Caco-2 (cell line): Measurements from ENCODE around the gene RHCG. TPM values are rescaled to one million over a fixed set of nuclear protein-coding genes. Genes with fewer than 3 reads are reported as not detected.

Experiments used
- BruUV-seq: library from RNA; stranded (reverse); fragments of 400-500 nt; replicated peaks from 2 replicates; lab custom pipeline; 2021; lab: Mats Ljungman, UMichigan
- CTCF ChIA-PET: fragments of 300-600 bp; sonication (Branson Sonifier 250); formaldehyde crosslinking; loops from one replicate; lab custom pipeline; 2022; ENCODE audit warnings: antibody characterized with exemption; lab: Charles Lee
- POLR2A ChIA-PET: fragments of 300-600 bp; sonication (Branson Sonifier 250); formaldehyde crosslinking; loops from one replicate; lab custom pipeline; 2022; ENCODE audit warnings: antibody characterized with exemption; lab: Charles Lee
- DNase-seq, 2 experiments: peaks; one replicate each; pipeline versions ENCODE4 v3.0.0 to v3.0.0-alpha.2; 2020 to 2022
- H3K27me3 ChIP-seq: replicated peaks from 2 replicates; pipeline ENCODE4 v1.6.0; 2011; ENCODE audit warnings: low read length; ENCODE audit not compliant: control insufficient read depth, insufficient read depth
- H3K36me3 ChIP-seq: 2 replicates; pipeline ENCODE4 v1.5.1; 2011; ENCODE audit warnings: low read length; ENCODE audit not compliant: control insufficient read depth, insufficient read depth
- H3K4me1 ChIP-seq: fragments of 250-450 bp; sonication (Bioruptor Pico); 2 replicates; pipeline ENCODE4 v1.5.1; 2020; ENCODE audit warnings: mild to moderate bottlenecking
- H3K4me3 ChIP-seq: 2 replicates; pipeline ENCODE4 v1.5.1; 2011; ENCODE audit warnings: low read depth, mild to moderate bottlenecking, control low read depth, low read length
- H3K9me3 ChIP-seq: fragments of 250-450 bp; sonication (Bioruptor Pico); 2 replicates; pipeline ENCODE4 v1.5.1; 2020; ENCODE audit warnings: mild to moderate bottlenecking, moderate library complexity
- H3K27ac Mint-ChIP-seq: one replicate; pipeline ENCODE4 v1.8.0; 2022; ENCODE audit warnings: mixed read lengths; ENCODE audit not compliant: unreplicated experiment
- H3K27me3 Mint-ChIP-seq: one replicate; pipeline ENCODE4 v1.8.0; 2022; ENCODE audit warnings: mixed read lengths; ENCODE audit not compliant: insufficient read depth, unreplicated experiment
- H3K36me3 Mint-ChIP-seq: one replicate; pipeline ENCODE4 v1.8.0; 2022; ENCODE audit warnings: mild to moderate bottlenecking, mixed read lengths; ENCODE audit not compliant: insufficient read depth, unreplicated experiment
- H3K4me1 Mint-ChIP-seq: one replicate; pipeline ENCODE4 v1.8.0; 2022; ENCODE audit warnings: low read depth, mixed read lengths; ENCODE audit not compliant: unreplicated experiment
- H3K4me3 Mint-ChIP-seq: one replicate; pipeline ENCODE4 v1.8.0; 2022; ENCODE audit warnings: mild to moderate bottlenecking, moderate library complexity, mixed read lengths; ENCODE audit not compliant: unreplicated experiment
- H3K9me3 Mint-ChIP-seq: one replicate; pipeline ENCODE4 v1.8.0; 2022; ENCODE audit warnings: mixed read lengths; ENCODE audit not compliant: unreplicated experiment
- CTCF ChIP-seq, 2 experiments: fragments of 200-600 bp in 1 of 2; IDR thresholded peaks; 1 replicate in 1 of 2; 2 replicates in 1 of 2; pipeline versions ENCODE4 v1.5.1 to v1.8.0; 2011 to 2022; ENCODE audit warnings: antibody characterized with exemption in 1 of 2, control low read depth in 1 of 2, inconsistent platforms in 1 of 2, low read depth in 1 of 2, low read length in 1 of 2, mild to moderate bottlenecking in 1 of 2, moderate library complexity in 1 of 2; ENCODE audit not compliant: insufficient read depth in 1 of 2, severe bottlenecking in 1 of 2, unreplicated experiment in 1 of 2
- intact Hi-C: fragments of 100-400 bp; cut with micrococcal nuclease; formaldehyde crosslinking; loops from one replicate; pipeline ENCODE4 v1.10.0; 2022; ENCODE audit not compliant: unreplicated experiment
- total RNA-seq: library from RNA; stranded (reverse); gene quantifications from 2 replicates; pipeline ENCODE4 v1.2.3, GENCODE V29; 2022

Gene RHCG
- total RNA-seq, 1 experiment from 2014 or later, result not detected

DNA sequence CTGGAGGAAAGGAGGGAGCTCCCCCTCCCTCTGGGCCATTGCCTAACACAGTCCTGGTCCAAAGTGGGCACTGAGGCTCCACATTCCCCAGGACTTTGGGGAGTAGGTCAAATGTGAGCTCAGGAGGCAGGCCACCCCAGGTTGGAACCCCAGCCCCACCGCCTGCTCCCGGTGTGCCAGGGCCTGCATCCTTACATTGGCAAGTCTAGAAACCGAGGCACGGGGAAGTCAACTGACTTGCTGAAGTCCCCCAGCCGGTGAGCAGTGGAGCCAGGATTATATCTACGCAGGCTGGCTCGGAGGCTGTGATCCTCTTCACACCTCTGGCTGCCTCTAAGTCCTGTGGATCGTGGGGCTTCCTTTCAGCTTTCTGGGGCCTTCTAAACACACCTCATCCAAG, 48.7 kb downstream of the RHCG start:
- Histone ChIP-seq H3K4me3 (no peak overlapping the region), H3K9me3 (no peaks in the 10 kb centered on the region), H3K27me3 (no peaks in the 10 kb centered on the region), H3K36me3 (no peaks in the 10 kb centered on the region), H3K4me1 (no peaks in the 10 kb centered on the region)
- no peak for TF ChIP-seq CTCF (IDR thresholded peaks at IDR 0.05; ENCODE audit: insufficient read depth in 1 of 2, low read depth in 1 of 2, low read length in 1 of 2, severe bottlenecking in 1 of 2, unreplicated experiment in 1 of 2)
- CTCF ChIA-PET, result interaction anchor here (0.7 kb wide), 1 partner anchor 24 kb away, joined by 3 read pairs; no protein-coding TSS in a partner anchor
- Mint-ChIP-seq H3K36me3 (no peaks in the 10 kb centered on the region), H3K27me3 (peaks cover 3% of the 10 kb centered on the region), H3K27ac (no peak overlapping the region), H3K4me1 (peaks cover 9% of the 10 kb centered on the region), H3K9me3 (no peaks in the 10 kb centered on the region), H3K4me3 (no peak overlapping the region)
- intact Hi-C loops, result no loop called here
- POLR2A ChIA-PET, result no interaction called here
- DNase-seq, result no peak
- BruUV-seq, result no TSS peak

DNA sequence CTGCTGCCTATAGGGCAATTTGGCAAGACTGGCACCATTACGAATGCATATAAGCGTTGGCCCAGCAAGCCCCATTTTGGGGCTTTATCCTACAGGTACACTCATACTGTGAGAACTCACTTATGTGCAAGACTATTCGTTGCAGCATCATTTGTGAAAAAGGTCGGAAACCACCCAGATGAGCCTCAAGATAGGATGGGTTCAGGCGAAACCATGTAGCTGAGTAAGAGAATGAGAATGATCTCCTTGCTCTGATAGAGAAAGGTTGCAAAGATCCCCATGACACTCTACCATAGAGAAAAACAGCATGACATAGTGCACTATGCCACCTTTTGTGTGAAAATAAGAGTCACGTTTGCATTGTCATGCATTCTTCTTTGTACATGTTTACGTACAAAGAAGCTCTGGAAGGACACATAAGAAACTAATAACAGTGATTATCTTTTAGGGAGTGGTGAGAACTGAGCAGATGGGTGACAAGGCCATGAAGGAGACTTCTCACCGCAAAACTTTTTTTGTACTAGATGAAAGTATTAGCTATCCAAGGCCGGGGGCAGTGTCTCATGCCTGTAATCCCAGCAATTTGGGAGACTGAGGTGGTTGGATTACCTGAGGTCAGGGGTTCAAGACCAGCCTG, 50.0 kb downstream of the RHCG start:
- no peaks in the 10 kb centered on the region for H3K9me3 ChIP-seq
- no peaks in the 10 kb centered on the region for H3K27me3 ChIP-seq
- DNase-seq, result no peak
- H3K36me3 ChIP-seq, result no peaks in the 10 kb centered on the region
- Mint-ChIP-seq H3K4me1 (peaks cover 9% of the 10 kb centered on the region), H3K4me3 (no peak overlapping the region), H3K27ac (no peak overlapping the region), H3K27me3 (peaks cover 3% of the 10 kb centered on the region), H3K9me3 (no peaks in the 10 kb centered on the region), H3K36me3 (no peaks in the 10 kb centered on the region)
- no TSS peak for BruUV-seq
- ChIA-PET CTCF (no interaction called here), POLR2A (no interaction called here)
- intact Hi-C loops, result no loop called here
- no peak for TF ChIP-seq CTCF (IDR thresholded peaks at IDR 0.05; ENCODE audit: insufficient read depth in 1 of 2, low read depth in 1 of 2, low read length in 1 of 2, severe bottlenecking in 1 of 2, unreplicated experiment in 1 of 2)
- no peak overlapping the region for H3K4me3 ChIP-seq
- no peaks in the 10 kb centered on the region for H3K4me1 ChIP-seq

DNA sequence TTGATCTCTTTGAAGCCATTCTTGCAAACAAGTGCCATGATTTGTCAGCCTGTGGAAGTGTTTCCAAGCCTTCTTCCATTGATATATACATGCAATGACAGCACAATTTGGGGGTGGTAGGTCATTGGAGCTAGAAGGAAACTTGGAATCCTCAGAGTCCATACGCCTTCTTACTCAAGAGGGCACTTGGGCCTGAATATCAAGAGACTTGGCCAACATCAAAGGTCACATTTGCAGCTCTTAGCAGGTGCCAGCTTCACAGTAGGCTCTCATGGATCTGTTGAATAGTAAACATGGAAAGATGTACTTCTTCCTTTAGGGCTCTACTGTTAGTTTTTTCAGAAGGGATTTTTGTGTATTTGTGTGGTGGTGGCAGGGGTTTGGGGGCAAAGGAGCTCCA, 50.9 kb downstream of the RHCG start:
- Mint-ChIP-seq H3K4me3 (no peak overlapping the region), H3K27me3 (no peaks in the 10 kb centered on the region), H3K4me1 (peaks cover 3% of the 10 kb centered on the region), H3K36me3 (no peaks in the 10 kb centered on the region), H3K27ac (no peak overlapping the region), H3K9me3 (no peaks in the 10 kb centered on the region)
- intact Hi-C loops, result no loop called here
- Histone ChIP-seq H3K4me3 (no peak overlapping the region), H3K9me3 (no peaks in the 10 kb centered on the region), H3K36me3 (no peaks in the 10 kb centered on the region), H3K27me3 (no peaks in the 10 kb centered on the region), H3K4me1 (no peaks in the 10 kb centered on the region)
- no peak for TF ChIP-seq CTCF (IDR thresholded peaks at IDR 0.05; ENCODE audit: insufficient read depth in 1 of 2, low read depth in 1 of 2, low read length in 1 of 2, severe bottlenecking in 1 of 2, unreplicated experiment in 1 of 2)
- ChIA-PET POLR2A (no interaction called here), CTCF (no interaction called here)
- DNase-seq, result no peak
- no TSS peak for BruUV-seq
